Measurements from ENCODE around the gene RAB25.

Gene RAB25

GRCh38 chr1:156102633-156103511 is 41.9 kb downstream of the RAB25 start:
- DNase-seq (ENCODE audit: low spot score) (no peak), ATAC-seq (ENCODE audit: low read depth) (no peak)
- H3K27me3 ChIP-seq (ENCODE audit: insufficient read depth, poor library complexity, severe bottlenecking) = no peaks in the 10 kb centered on the region
- H3K27ac ChIP-seq (ENCODE audit: poor library complexity, severe bottlenecking) = peak overlapping the region; percentile 80
- no peaks in the 10 kb centered on the region for H3K9me3 ChIP-seq (ENCODE audit: severe bottlenecking)
- H3K36me3 ChIP-seq (ENCODE audit: low read depth) = no peaks in the 10 kb centered on the region
- peaks cover 45% of the 10 kb centered on the region for H3K4me1 ChIP-seq (ENCODE audit: insufficient read depth, poor library complexity, severe bottlenecking)
- H3K4me3 ChIP-seq (ENCODE audit: severe bottlenecking) = no peak overlapping the region
- TF ChIP-seq, protein P1, sequence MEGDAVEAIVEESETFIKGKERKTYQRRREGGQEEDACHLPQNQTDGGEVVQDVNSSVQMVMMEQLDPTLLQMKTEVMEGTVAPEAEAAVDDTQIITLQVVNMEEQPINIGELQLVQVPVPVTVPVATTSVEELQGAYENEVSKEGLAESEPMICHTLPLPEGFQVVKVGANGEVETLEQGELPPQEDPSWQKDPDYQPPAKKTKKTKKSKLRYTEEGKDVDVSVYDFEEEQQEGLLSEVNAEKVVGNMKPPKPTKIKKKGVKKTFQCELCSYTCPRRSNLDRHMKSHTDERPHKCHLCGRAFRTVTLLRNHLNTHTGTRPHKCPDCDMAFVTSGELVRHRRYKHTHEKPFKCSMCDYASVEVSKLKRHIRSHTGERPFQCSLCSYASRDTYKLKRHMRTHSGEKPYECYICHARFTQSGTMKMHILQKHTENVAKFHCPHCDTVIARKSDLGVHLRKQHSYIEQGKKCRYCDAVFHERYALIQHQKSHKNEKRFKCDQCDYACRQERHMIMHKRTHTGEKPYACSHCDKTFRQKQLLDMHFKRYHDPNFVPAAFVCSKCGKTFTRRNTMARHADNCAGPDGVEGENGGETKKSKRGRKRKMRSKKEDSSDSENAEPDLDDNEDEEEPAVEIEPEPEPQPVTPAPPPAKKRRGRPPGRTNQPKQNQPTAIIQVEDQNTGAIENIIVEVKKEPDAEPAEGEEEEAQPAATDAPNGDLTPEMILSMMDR (IDR thresholded peaks at IDR 0.05; ENCODE audit: poor library complexity, severe bottlenecking) = no peak

- Histone ChIP-seq H3K9me3 (ENCODE audit: severe bottlenecking) (no peaks in the 10 kb centered on the region), H3K36me3 (ENCODE audit: low read depth) (no peaks in the 10 kb centered on the region), H3K4me1 (ENCODE audit: insufficient read depth, poor library complexity, severe bottlenecking) (peaks cover 45% of the 10 kb centered on the region), H3K27me3 (ENCODE audit: insufficient read depth, poor library complexity, severe bottlenecking) (no peaks in the 10 kb centered on the region), H3K4me3 (ENCODE audit: severe bottlenecking) (no peak overlapping the region), H3K27ac (ENCODE audit: poor library complexity, severe bottlenecking) (peak overlapping the region; percentile 80)
- 0 out of 3 replicates have a peak, but pooled peaks have one; percentile 6 for ATAC-seq (ENCODE audit: low read depth)
- TF ChIP-seq, protein P1 (IDR thresholded peaks at IDR 0.05; ENCODE audit: poor library complexity, severe bottlenecking) = no peak
- no peak for DNase-seq (ENCODE audit: low spot score)
Observed at GRCh38 chr1:156103521-156103947, 42.6 kb downstream of the RAB25 start.

- TF ChIP-seq, protein P1 (IDR thresholded peaks at IDR 0.05; ENCODE audit: poor library complexity, severe bottlenecking) = no peak
- peak overlapping the region; percentile 80 for H3K27ac ChIP-seq (ENCODE audit: poor library complexity, severe bottlenecking)
- no peak overlapping the region for H3K4me3 ChIP-seq (ENCODE audit: severe bottlenecking)
- peaks cover 45% of the 10 kb centered on the region for H3K4me1 ChIP-seq (ENCODE audit: insufficient read depth, poor library complexity, severe bottlenecking)
- no peaks in the 10 kb centered on the region for H3K27me3 ChIP-seq (ENCODE audit: insufficient read depth, poor library complexity, severe bottlenecking)
- peak; percentile 86 for ATAC-seq (ENCODE audit: low read depth)
- peak; percentile 93 for DNase-seq (ENCODE audit: low spot score)
- no peaks in the 10 kb centered on the region for H3K36me3 ChIP-seq (ENCODE audit: low read depth)
- H3K9me3 ChIP-seq (ENCODE audit: severe bottlenecking) = no peaks in the 10 kb centered on the region
Observed at GRCh38 chr1:156104065-156104810, 43.3 kb downstream of the RAB25 start.

GRCh38 chr1:156104861-156105832 is 44.2 kb downstream of the RAB25 start:
- Histone ChIP-seq H3K27me3 (ENCODE audit: insufficient read depth, poor library complexity, severe bottlenecking) (no peaks in the 10 kb centered on the region), H3K27ac (ENCODE audit: poor library complexity, severe bottlenecking) (peak overlapping the region; percentile 80), H3K4me3 (ENCODE audit: severe bottlenecking) (no peak overlapping the region), H3K4me1 (ENCODE audit: insufficient read depth, poor library complexity, severe bottlenecking) (peaks cover 42% of the 10 kb centered on the region), H3K9me3 (ENCODE audit: severe bottlenecking) (no peaks in the 10 kb centered on the region), H3K36me3 (ENCODE audit: low read depth) (no peaks in the 10 kb centered on the region)
- DNase-seq (ENCODE audit: low spot score) = no peak
- TF ChIP-seq, protein P1 (IDR thresholded peaks at IDR 0.05; ENCODE audit: poor library complexity, severe bottlenecking) = no peak
- ATAC-seq (ENCODE audit: low read depth) = no peak

All from RWPE2 (cell line).